ENCODE measurements around the gene CTBP2. TPM values are rescaled to one million over a fixed set of nuclear protein-coding genes. Genes with fewer than 3 reads are reported as not detected.
A peak's percentile ranks its signal among the peaks of the same experiment; 100 is the strongest.

CTBP2 gene
- total RNA-seq, 2 donors from 2014 or later, result 75.3 to 109 TPM

DNA sequence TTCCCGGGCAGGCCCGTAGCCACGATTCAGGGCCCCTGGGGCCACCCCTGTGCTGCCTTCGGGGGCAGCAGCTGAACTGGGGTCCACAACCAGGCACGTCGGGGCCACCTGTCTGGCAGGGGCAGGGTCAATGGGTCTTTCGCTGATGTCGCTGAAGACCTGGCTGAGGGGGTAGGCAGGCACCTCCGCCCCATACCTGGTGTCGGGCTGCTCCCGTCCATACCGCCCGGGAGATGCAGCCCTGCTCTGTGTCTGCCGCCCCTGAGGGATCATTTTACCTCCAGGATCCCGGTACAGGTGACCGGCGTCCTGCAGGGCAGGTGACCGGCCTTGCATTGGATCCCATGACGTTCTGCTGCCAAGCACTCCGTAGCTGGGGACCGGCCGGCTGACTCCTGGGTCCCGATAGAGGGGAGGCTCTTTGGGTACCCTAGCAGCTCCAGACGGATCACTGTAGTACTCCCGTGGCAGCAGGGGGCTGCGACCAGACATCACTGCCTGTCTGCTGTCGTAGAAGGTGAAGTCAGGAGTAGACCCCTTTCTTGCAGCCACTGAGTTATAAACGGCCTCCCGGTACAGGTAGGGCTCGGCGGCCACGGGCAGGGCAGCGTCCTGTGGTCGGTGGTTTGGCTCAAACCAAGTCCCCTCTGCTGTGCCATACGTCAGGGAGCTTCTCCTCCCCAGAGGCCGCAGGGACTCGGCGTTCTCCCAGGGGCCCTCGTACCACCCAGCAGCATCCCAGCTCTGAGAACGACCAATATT lies 133.2 kb downstream of the CTBP2 start:
- H3K27ac ChIP-seq (ENCODE audit: low read depth, low read length), result no peak overlapping the region
- Mint-ChIP-seq H3K4me3 (no peak overlapping the region), H3K4me1 (peaks cover 36% of the 10 kb centered on the region), H3K9me3 (no peaks in the 10 kb centered on the region), H3K36me3 (ENCODE audit: low read depth) (peaks cover 48% of the 10 kb centered on the region), H3K27me3 (ENCODE audit: insufficient read depth) (no peaks in the 10 kb centered on the region), H3K27ac (peak overlapping the region; percentile 17)
- no peaks in the 10 kb centered on the region for H3K27me3 ChIP-seq (ENCODE audit: control insufficient read depth, insufficient read depth, low read length, poor library complexity, severe bottlenecking)
- H3K4me1 ChIP-seq (ENCODE audit: control insufficient read depth, insufficient read depth, low read length), result peaks cover 11% of the 10 kb centered on the region
- no peak for DNase-seq
- no peak overlapping the region for H3K9ac ChIP-seq (ENCODE audit: extremely low read depth, low read length, poor library complexity, severe bottlenecking)
- peaks cover 14% of the 10 kb centered on the region for H3K36me3 ChIP-seq (ENCODE audit: control insufficient read depth, insufficient read depth, low read length)
- TF ChIP-seq, protein P1, sequence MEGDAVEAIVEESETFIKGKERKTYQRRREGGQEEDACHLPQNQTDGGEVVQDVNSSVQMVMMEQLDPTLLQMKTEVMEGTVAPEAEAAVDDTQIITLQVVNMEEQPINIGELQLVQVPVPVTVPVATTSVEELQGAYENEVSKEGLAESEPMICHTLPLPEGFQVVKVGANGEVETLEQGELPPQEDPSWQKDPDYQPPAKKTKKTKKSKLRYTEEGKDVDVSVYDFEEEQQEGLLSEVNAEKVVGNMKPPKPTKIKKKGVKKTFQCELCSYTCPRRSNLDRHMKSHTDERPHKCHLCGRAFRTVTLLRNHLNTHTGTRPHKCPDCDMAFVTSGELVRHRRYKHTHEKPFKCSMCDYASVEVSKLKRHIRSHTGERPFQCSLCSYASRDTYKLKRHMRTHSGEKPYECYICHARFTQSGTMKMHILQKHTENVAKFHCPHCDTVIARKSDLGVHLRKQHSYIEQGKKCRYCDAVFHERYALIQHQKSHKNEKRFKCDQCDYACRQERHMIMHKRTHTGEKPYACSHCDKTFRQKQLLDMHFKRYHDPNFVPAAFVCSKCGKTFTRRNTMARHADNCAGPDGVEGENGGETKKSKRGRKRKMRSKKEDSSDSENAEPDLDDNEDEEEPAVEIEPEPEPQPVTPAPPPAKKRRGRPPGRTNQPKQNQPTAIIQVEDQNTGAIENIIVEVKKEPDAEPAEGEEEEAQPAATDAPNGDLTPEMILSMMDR (conservative IDR thresholded peaks at IDR 0.05), result no peak
- H3K9me3 ChIP-seq (ENCODE audit: control insufficient read depth, low read length), result no peaks in the 10 kb centered on the region
- no peak overlapping the region for H3K4me3 ChIP-seq (ENCODE audit: low read length)
- 95 to 96% methylated on average over 29 to 40 of the region's 40 CpGs for WGBS, 2 experiments (ENCODE audit: insufficient coverage in 1 of 2, insufficient read length in 1 of 2)

DNA sequence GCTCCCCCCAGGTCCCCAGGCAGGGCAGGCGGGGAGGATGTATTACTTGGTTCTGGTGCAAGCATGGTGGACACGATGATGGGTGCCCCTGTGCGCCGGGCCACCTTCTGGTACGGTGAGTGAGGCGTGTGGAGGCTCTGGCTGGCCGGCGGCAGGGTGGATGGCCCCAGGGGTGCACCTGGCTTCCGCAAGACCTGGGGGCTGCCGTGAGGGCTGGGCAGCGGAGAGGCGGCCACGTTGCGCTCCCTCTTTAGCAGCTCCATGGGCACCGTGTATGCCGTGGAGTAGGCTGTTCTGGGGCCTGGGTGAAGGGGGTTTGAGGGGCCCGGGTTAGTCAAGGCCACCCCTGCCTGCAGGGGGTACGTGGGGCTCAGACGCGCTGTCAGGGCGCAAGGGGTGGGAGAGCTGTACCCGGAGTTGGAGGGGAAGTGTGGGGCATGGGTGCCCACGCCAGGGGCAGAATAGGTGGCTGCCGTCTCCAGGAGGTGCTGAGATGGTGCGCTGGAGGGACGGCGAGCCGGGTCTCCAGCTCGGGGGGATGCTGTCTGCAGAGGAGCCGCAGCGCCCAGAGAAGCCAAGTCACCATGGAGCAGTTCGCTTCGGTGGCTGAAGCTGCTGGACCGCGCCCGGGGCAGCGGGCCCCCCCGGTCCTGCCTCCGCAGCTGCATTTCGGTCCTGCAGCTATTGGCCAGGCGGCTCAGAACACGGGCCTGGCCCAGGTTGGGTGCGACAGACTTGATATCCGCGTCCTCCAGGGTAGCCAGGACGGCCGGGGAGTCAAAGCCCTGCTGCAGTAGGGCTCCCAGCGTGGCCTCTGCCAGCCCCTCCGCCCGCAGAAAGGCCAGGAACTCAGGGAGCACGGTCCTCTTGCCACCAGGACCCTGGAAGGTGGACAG lies 134.1 kb downstream of the CTBP2 start:
- Histone ChIP-seq H3K4me3 (ENCODE audit: low read length) (no peak overlapping the region), H3K36me3 (ENCODE audit: control insufficient read depth, insufficient read depth, low read length) (peaks cover 14% of the 10 kb centered on the region), H3K27me3 (ENCODE audit: control insufficient read depth, insufficient read depth, low read length, poor library complexity, severe bottlenecking) (no peaks in the 10 kb centered on the region), H3K27ac (ENCODE audit: low read depth, low read length) (peak overlapping the region; percentile 44), H3K9me3 (ENCODE audit: control insufficient read depth, low read length) (no peaks in the 10 kb centered on the region), H3K9ac (ENCODE audit: extremely low read depth, low read length, poor library complexity, severe bottlenecking) (no peak overlapping the region), H3K4me1 (ENCODE audit: control insufficient read depth, insufficient read depth, low read length) (peaks cover 11% of the 10 kb centered on the region)
- Mint-ChIP-seq H3K27ac (no peak overlapping the region), H3K27me3 (ENCODE audit: insufficient read depth) (no peaks in the 10 kb centered on the region), H3K4me3 (no peak overlapping the region), H3K9me3 (peaks cover 3% of the 10 kb centered on the region), H3K36me3 (ENCODE audit: low read depth) (peaks cover 47% of the 10 kb centered on the region), H3K4me1 (peaks cover 36% of the 10 kb centered on the region)
- WGBS, 2 experiments (ENCODE audit: insufficient coverage in 1 of 2, insufficient read length in 1 of 2), result 95 to 96% methylated on average over 33 to 51 of the region's 51 CpGs
- TF ChIP-seq, protein P1 (conservative IDR thresholded peaks at IDR 0.05), result no peak
- no peak for DNase-seq

DNA sequence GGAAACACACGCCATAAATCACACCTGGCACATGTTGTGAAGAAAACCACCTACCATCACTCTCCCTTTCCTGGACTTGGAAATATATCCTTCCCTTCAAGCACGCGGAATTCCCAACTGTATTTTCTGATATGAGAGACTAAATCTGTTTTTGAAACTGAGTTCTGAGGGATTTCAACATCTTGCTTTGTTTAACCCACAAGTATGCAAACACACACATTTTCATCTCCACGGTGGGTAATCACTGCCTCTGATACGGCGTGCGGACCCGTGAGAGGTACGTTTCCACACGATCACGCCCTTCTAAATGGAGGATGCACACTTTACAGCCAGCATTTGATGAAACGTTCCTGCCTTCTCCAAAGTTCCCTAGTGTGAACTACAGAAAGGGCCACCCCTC lies 135.0 kb downstream of the CTBP2 start:
- H3K9me3 Mint-ChIP-seq, result peaks cover 12% of the 10 kb centered on the region
- Histone ChIP-seq H3K27me3 (ENCODE audit: control insufficient read depth, insufficient read depth, low read length, poor library complexity, severe bottlenecking) (no peaks in the 10 kb centered on the region), H3K9ac (ENCODE audit: extremely low read depth, low read length, poor library complexity, severe bottlenecking) (no peak overlapping the region), H3K4me3 (ENCODE audit: low read length) (no peak overlapping the region), H3K9me3 (ENCODE audit: control insufficient read depth, low read length) (peaks cover 9% of the 10 kb centered on the region), H3K36me3 (ENCODE audit: control insufficient read depth, insufficient read depth, low read length) (peaks cover 17% of the 10 kb centered on the region), H3K4me1 (ENCODE audit: control insufficient read depth, insufficient read depth, low read length) (peaks cover 11% of the 10 kb centered on the region), H3K27ac (ENCODE audit: low read depth, low read length) (peak overlapping the region; percentile 44)
- peak overlapping the region; percentile 28 for H3K27ac Mint-ChIP-seq
- H3K27me3 Mint-ChIP-seq (ENCODE audit: insufficient read depth), result no peaks in the 10 kb centered on the region
- peaks cover 54% of the 10 kb centered on the region for H3K36me3 Mint-ChIP-seq (ENCODE audit: low read depth)
- WGBS, 2 experiments (ENCODE audit: insufficient coverage in 1 of 2, insufficient read length in 1 of 2), result 75 to 80% methylated on average over 12 of the region's 12 CpGs
- no peak overlapping the region for H3K4me3 Mint-ChIP-seq
- no peak for DNase-seq
- TF ChIP-seq, protein P1 (conservative IDR thresholded peaks at IDR 0.05), result no peak
- H3K4me1 Mint-ChIP-seq, result peaks cover 36% of the 10 kb centered on the region

All from endodermal cell (in vitro differentiated cells).